GM12874 (cell line): Measurements from ENCODE around the gene BPIFB2.

Source experiments
- TF ChIP-seq, protein P1 (sequence below): IDR thresholded peaks from 2 replicates; pipeline ENCODE4 v1.5.1; 2011; ENCODE audit warnings: low read depth, mild to moderate bottlenecking, control low read depth, low read length, moderate library complexity; ENCODE audit not compliant: insufficient read depth

BPIFB2 gene

DNA sequence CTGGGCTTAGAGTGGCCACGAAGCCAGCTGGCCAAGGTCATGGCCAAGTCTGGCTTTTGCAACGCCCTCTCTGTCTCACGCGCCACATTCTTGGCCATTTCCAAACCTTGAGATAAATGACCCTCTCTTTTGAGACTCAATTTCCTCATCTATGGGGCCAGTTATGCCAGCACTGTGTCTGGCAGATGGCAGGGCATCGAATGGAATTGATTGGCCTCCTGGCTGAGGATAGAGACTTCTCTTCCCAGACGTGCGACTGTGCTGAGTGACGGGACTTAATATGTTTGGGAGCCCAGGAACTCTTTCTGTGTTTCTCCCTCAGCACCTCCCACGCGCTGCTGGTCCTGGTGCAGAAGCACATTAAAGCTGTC lies 7.6 kb downstream of the BPIFB2 start:
- TF ChIP-seq, protein P1, sequence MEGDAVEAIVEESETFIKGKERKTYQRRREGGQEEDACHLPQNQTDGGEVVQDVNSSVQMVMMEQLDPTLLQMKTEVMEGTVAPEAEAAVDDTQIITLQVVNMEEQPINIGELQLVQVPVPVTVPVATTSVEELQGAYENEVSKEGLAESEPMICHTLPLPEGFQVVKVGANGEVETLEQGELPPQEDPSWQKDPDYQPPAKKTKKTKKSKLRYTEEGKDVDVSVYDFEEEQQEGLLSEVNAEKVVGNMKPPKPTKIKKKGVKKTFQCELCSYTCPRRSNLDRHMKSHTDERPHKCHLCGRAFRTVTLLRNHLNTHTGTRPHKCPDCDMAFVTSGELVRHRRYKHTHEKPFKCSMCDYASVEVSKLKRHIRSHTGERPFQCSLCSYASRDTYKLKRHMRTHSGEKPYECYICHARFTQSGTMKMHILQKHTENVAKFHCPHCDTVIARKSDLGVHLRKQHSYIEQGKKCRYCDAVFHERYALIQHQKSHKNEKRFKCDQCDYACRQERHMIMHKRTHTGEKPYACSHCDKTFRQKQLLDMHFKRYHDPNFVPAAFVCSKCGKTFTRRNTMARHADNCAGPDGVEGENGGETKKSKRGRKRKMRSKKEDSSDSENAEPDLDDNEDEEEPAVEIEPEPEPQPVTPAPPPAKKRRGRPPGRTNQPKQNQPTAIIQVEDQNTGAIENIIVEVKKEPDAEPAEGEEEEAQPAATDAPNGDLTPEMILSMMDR = no peak

DNA sequence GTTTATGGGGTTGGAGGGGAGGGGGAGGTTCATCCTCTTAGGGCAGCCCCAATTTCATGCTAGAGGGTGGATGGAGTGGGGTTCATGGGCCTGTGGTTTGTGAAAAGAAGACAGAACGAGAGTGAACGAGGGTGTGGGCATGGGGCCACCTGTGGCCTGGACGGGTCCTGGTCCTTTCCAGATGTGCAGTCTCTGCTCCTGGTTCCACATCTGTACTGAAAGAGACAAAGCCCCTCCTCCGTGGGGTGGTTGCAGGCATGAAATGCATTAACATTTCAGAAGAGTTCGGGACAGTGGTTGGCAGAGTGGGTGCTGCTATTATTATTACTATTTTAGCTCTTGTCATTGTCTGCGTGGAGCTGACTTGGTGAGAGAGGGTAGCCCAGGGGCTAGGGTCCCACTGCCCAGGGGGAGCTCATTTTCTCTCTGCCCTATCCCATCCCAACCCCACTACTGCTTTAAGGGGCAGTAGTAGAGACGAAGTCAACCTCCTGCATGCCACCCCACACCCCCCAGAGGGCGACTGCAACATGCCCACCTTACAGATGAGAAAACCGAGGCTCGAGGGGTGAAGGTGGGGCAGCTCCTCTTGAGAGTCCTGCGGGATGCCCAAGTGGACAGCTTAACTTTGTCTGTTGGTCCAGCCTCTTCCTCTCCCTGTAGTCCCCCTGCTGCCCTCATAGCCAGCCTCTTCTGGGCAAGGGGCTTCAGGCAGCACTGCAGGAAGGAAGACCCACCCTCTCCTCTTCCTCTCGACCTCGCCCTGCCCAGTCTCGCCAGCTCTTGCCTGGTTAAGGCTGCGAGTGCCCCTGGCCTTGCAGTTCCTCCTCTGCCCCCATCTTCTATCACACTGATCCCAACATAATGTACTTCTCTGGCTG lies 8.4 kb downstream of the BPIFB2 start:
- TF ChIP-seq, protein P1 = no peak

DNA sequence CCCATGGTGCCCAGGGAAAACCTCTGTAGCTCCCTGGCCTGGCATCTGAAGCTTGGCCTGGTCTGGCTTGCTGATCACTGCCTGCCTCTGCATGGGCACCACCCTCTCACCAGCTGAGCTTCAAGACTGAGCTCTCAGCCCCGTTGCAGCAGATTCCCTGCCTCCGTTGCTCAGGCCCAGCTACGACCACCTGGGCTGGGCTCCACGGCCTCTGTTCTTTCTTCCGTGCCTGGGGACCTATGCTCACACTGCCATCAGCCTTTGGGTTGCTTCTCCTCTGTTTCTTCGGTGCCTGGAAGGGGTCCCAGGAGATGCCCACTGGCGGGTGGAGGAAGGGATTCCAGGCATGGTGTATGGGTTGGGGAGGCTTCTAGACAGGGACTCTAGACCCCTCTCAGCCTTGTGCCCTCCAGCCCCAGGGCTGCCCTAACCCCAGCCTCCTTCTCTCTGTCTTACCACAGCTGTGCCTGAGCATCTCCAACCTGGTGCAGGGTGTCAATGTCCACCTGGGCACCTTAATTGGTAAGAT lies 9.1 kb downstream of the BPIFB2 start:
- TF ChIP-seq, protein P1 = no peak

DNA sequence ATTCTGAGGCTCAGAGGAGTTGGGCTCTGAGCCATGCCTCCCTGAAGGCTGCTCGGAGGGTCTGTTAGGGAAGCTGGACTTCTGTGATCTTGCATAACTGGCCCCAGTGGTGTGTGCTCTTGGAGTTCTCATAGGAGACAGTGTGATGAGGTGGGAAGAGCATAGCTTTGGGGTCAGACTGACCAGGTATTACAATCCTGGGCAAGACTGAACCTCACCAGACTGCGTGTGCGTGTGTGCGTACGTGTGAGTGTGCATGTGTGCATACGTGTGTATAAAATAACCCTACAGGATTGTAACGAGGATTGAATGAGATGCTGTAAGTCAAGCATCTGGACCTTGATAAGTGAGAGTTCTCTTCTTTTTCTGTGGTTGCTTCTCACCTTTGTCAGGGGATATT lies 10.0 kb downstream of the BPIFB2 start:
- TF ChIP-seq, protein P1 = no peak

DNA sequence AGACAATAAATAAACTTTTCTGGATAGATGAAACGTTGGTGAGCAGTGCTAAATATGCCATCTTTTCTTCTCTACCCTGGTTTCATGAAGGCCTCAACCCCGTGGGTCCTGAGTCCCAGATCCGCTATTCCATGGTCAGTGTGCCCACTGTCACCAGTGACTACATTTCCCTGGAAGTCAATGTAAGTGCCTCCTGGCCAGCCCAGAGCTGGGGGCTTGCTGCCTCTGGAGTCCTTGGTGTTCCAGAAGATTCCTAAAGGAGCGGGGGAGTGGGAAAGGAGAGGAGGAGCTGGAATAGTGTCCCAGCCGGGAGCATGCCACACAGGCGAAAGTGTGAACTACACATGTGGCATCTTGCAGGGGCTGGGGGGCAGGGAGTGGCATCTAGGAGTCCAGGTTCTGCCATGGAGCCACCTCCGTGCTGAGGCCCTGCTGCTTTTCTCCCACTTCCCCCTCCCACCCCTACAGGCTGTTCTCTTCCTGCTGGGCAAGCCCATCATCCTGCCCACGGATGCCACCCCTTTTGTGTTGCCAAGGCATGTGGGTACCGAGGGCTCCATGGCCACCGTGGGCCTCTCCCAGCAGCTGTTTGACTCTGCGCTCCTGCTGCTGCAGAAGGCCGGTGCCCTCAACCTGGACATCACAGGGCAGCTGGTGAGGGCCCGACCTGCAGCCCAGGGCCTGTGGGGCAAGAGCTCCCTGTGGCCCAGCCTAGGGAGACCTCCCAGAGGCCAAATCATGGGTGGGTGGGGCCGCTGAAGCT lies 10.8 kb downstream of the BPIFB2 start:
- TF ChIP-seq, protein P1 = no peak

DNA sequence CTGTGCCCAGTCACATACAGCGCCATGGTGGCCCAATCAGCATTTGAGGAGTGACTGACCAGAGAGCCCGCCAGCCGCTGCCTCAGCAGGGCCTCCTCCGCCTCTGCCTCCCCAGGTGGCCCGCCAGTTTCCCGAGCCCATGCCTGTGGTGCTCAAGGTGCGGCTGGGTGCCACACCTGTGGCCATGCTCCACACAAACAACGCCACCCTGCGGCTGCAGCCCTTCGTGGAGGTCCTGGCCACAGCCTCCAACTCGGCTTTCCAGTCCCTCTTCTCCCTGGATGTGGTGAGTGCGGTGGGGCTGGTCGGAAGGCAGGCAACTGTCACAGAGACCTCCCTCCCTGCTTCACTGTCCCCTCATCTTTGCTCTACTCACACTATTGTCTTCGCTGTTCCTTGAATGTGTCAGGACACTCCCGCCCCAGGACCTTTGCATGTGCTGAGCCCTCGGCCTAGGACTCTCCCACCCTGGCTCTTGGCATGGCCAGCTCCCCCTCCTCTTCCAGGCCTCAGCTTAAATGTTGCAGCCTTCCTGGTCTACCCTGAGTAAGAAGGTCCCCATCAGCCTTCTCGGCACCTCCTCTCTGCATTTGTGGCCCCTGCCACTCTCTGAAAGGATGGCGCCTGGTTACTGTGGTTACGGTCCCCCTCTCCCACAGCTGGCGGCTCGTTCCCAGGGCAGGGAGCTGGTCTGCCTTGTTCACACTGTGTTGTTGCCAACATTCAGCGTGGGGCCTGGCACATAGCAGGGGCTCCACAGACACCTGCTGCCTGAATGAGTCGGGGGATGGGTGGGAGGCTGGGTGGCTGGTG lies 12.2 kb downstream of the BPIFB2 start:
- TF ChIP-seq, protein P1 = no peak
